Medulla oblongata (tissue), 1 donor: ENCODE results near the gene AICDA.
"Not testable (repeated sequence)": the region's sequence is repeated elsewhere in the genome, so short reads cannot be mapped to it uniquely, and the experiment has no call there.

Experiments used
- DNase-seq: peaks from one replicate; pipeline ENCODE4 v3.0.0-alpha.2; 2015; ENCODE audit errors: extremely low spot score

Gene AICDA

GRCh38 chr12:8609061-8609570 lies 3.5 kb downstream of the AICDA start:
- DNase-seq, result peak; percentile 61

GRCh38 chr12:8606890-8607289 lies 5.8 kb downstream of the AICDA start:
- no peak for DNase-seq

GRCh38 chr12:8605057-8605456 lies 7.6 kb downstream of the AICDA start:
- no peak for DNase-seq

- DNase-seq, result no peak
Observed at GRCh38 chr12:8603856-8604255, 8.8 kb downstream of the AICDA start.

- DNase-seq, result no peak
Observed at GRCh38 chr12:8603286-8603685, 9.4 kb downstream of the AICDA start.

- DNase-seq, result no peak
Observed at GRCh38 chr12:8596561-8596960, 16.1 kb downstream of the AICDA start.

- no peak for DNase-seq
Observed at GRCh38 chr12:8594072-8594471, 18.6 kb downstream of the AICDA start.

GRCh38 chr12:8593246-8593645 lies 19.4 kb downstream of the AICDA start:
- DNase-seq, result no peak

- DNase-seq, result no peak
Observed at GRCh38 chr12:8590842-8591545, 21.7 kb downstream of the AICDA start.

- DNase-seq, result no peak
Observed at GRCh38 chr12:8589679-8590078, 23.0 kb downstream of the AICDA start.

GRCh38 chr12:8584478-8584877 lies 28.2 kb downstream of the AICDA start:
- DNase-seq, result not testable (repeated sequence)

GRCh38 chr12:8584004-8584403 lies 28.7 kb downstream of the AICDA start:
- DNase-seq, result no peak

GRCh38 chr12:8581098-8581784 lies 31.4 kb downstream of the AICDA start:
- no peak for DNase-seq

- no peak for DNase-seq
Observed at GRCh38 chr12:8577879-8578278, 34.8 kb downstream of the AICDA start.

- DNase-seq, result no peak
Observed at GRCh38 chr12:8572507-8572906, 40.2 kb downstream of the AICDA start.

- DNase-seq, result no peak
Observed at GRCh38 chr12:8566525-8566924, 46.1 kb downstream of the AICDA start.

- not testable (repeated sequence) for DNase-seq
Observed at GRCh38 chr12:8566052-8566451, 46.6 kb downstream of the AICDA start.

- DNase-seq, result no peak
Observed at GRCh38 chr12:8564656-8565055, 48.0 kb downstream of the AICDA start.

- DNase-seq, result no peak
Observed at GRCh38 chr12:8563356-8563755, 49.3 kb downstream of the AICDA start.

- no peak for DNase-seq
Observed at GRCh38 chr12:8562310-8562709, 50.3 kb downstream of the AICDA start.

- DNase-seq, result no peak
Observed at GRCh38 chr12:8561011-8561410, 51.6 kb downstream of the AICDA start.

- no peak for DNase-seq
Observed at GRCh38 chr12:8559676-8560075, 53.0 kb downstream of the AICDA start.

- DNase-seq, result no peak
Observed at GRCh38 chr12:8556531-8557097, 56.0 kb downstream of the AICDA start.
